GM19240 (cell line): ENCODE results near the gene CLDN4.
"Not testable (repeated sequence)": the region's sequence is repeated elsewhere in the genome, so short reads cannot be mapped to it uniquely, and the experiment has no call there.

Experiments
- DNase-seq: peaks from one replicate; pipeline ENCODE4 v3.0.0; 2011; ENCODE audit warnings: low spot score; ENCODE audit not compliant: insufficient read length

CLDN4 gene

GRCh38 chr7:73830681-73831583 is at the start of gene CLDN4:
TSS of gene CLDN4 (plus strand) at chr7:73830996. CDS start at chr7:73831202, 206 bp downstream.
- no peak for DNase-seq

GRCh38 chr7:73786588-73786987 is 44.2 kb upstream of the CLDN4 start:
- no peak for DNase-seq

- DNase-seq: not testable (repeated sequence)
Measured at GRCh38 chr7:73787786-73788048, 43.1 kb upstream of the CLDN4 start.

GRCh38 chr7:73789051-73789450 is 41.7 kb upstream of the CLDN4 start:
- no peak for DNase-seq

- not testable (repeated sequence) for DNase-seq
Measured at GRCh38 chr7:73791170-73791690, 39.6 kb upstream of the CLDN4 start.

GRCh38 chr7:73795188-73795587 is 35.6 kb upstream of the CLDN4 start:
- DNase-seq: not testable (repeated sequence)

- not testable (repeated sequence) for DNase-seq
Measured at GRCh38 chr7:73796656-73797055, 34.1 kb upstream of the CLDN4 start.

GRCh38 chr7:73797176-73797575 is 33.6 kb upstream of the CLDN4 start:
- not testable (repeated sequence) for DNase-seq

- DNase-seq: no peak
Measured at GRCh38 chr7:73799282-73800141, 31.3 kb upstream of the CLDN4 start.

GRCh38 chr7:73801577-73801976 is 29.2 kb upstream of the CLDN4 start:
- DNase-seq: no peak

GRCh38 chr7:73802459-73802858 is 28.3 kb upstream of the CLDN4 start:
- no peak for DNase-seq

- DNase-seq: no peak
Measured at GRCh38 chr7:73809467-73809951, 21.3 kb upstream of the CLDN4 start.

GRCh38 chr7:73810998-73811360 is 19.8 kb upstream of the CLDN4 start:
- no peak for DNase-seq

GRCh38 chr7:73811760-73812168 is 19.0 kb upstream of the CLDN4 start:
- peak; percentile 59 for DNase-seq

GRCh38 chr7:73812996-73813395 is 17.8 kb upstream of the CLDN4 start:
- DNase-seq: no peak

GRCh38 chr7:73815436-73815835 is 15.4 kb upstream of the CLDN4 start:
- no peak for DNase-seq

- no peak for DNase-seq
Measured at GRCh38 chr7:73817121-73817520, 13.7 kb upstream of the CLDN4 start.

GRCh38 chr7:73820013-73820412 is 10.8 kb upstream of the CLDN4 start:
- no peak for DNase-seq

- not testable (repeated sequence) for DNase-seq
Measured at GRCh38 chr7:73821597-73822285, 9.1 kb upstream of the CLDN4 start.

- DNase-seq: no peak
Measured at GRCh38 chr7:73822319-73823173, 8.2 kb upstream of the CLDN4 start.

GRCh38 chr7:73823257-73823656 is 7.5 kb upstream of the CLDN4 start:
- DNase-seq: no peak
